ENCODE results near the gene NCL. TPM values are rescaled to one million over a fixed set of nuclear protein-coding genes. Genes with fewer than 3 reads are reported as not detected.

NCL gene
- total and polyA plus RNA-seq, 9 donors = 111 to 724 (median 509) TPM

GRCh38 chr2:231460073-231460835 lies 4.0 kb downstream of the NCL start:
- Histone ChIP-seq H3K4me3 (no peak overlapping the region), H3K9me3 (no peaks in the 10 kb centered on the region), H3K27me3 (no peaks in the 10 kb centered on the region), H3K4me1 (ENCODE audit: insufficient read depth) (peaks cover 5% of the 10 kb centered on the region), H3K27ac (no peak overlapping the region), H3K36me3 (no peaks in the 10 kb centered on the region)
- 69 to 74% (median 70%) methylated on average over 13 of the region's 13 CpGs for WGBS, 3 donors
- TF ChIP-seq POLR2A (IDR thresholded peaks at IDR 0.05) = no peak
- no peak for TF ChIP-seq EP300 (IDR thresholded peaks at IDR 0.05)
- TF ChIP-seq CTCF (IDR thresholded peaks at IDR 0.05) = no peak
- intact Hi-C loops (cut with DNase I) = no loop called here
- no peak for DNase-seq

GRCh38 chr2:231458368-231458767 lies 5.9 kb downstream of the NCL start:
- no peak for DNase-seq
- Histone ChIP-seq H3K36me3 (no peaks in the 10 kb centered on the region), H3K4me3 (no peak overlapping the region), H3K4me1 (ENCODE audit: insufficient read depth) (peaks cover 5% of the 10 kb centered on the region), H3K9me3 (no peaks in the 10 kb centered on the region), H3K27me3 (no peaks in the 10 kb centered on the region), H3K27ac (no peak overlapping the region)
- TF ChIP-seq CTCF (IDR thresholded peaks at IDR 0.05) (no peak), EP300 (IDR thresholded peaks at IDR 0.05) (no peak), POLR2A (IDR thresholded peaks at IDR 0.05) (no peak)
- intact Hi-C loops (cut with DNase I) = no loop called here
- 90 to 92% (median 91%) methylated on average over 6 of the region's 6 CpGs for WGBS, 3 donors

GRCh38 chr2:231457101-231457500 lies 7.2 kb downstream of the NCL start:
- no peak for TF ChIP-seq CTCF (IDR thresholded peaks at IDR 0.05)
- no peak for TF ChIP-seq POLR2A (IDR thresholded peaks at IDR 0.05)
- no peak for TF ChIP-seq EP300 (IDR thresholded peaks at IDR 0.05)
- WGBS, 3 donors = 49 to 76% (median 69%) methylated on average over 4 of the region's 4 CpGs
- Histone ChIP-seq H3K36me3 (no peaks in the 10 kb centered on the region), H3K4me1 (ENCODE audit: insufficient read depth) (no peaks in the 10 kb centered on the region), H3K9me3 (no peaks in the 10 kb centered on the region), H3K27ac (no peak overlapping the region), H3K4me3 (no peak overlapping the region), H3K27me3 (no peaks in the 10 kb centered on the region)
- intact Hi-C loops (cut with DNase I) = no loop called here
- DNase-seq = no peak

DNA sequence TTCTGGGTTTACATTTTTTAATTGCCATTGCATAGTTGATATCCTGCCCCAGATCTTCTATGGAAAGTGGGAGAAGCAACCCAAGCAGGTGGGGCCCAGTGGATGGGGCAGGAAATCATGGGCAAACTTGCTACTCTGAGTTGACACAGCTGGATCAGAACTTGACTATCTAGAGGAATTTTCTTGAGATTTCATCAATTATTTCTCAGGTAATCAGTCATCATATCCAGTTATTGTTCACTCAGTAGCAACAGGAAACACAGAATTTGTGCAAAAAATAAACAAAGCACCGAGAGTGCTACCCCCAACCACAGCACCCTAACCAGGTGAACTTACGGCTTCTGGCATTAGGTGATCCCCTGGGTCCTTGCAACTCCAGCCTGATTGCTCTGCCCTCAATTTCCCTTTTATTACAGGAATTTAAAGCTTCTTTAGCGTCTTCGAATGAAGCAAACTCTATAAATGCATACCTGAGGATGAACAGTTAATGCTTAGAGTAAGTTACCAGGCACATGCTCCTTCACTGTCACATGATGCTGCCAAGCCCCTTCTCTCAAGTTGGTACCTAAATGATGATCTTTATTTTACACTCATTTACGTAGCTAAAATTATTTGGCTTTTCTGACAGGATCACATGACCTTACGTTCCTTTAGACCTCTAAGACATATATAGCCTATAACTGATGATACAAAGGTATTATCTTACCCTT lies 7.8 kb downstream of the NCL start:
- H3K9me3 ChIP-seq = no peaks in the 10 kb centered on the region
- H3K36me3 ChIP-seq = no peaks in the 10 kb centered on the region
- no peak overlapping the region for H3K4me3 ChIP-seq
- WGBS, 3 donors = 71 to 79% (median 74%) methylated on average over 6 of the region's 6 CpGs
- intact Hi-C loops (cut with DNase I) = no loop called here
- no peaks in the 10 kb centered on the region for H3K27me3 ChIP-seq
- no peak overlapping the region for H3K27ac ChIP-seq
- no peaks in the 10 kb centered on the region for H3K4me1 ChIP-seq (ENCODE audit: insufficient read depth)
- no peak for TF ChIP-seq CTCF (IDR thresholded peaks at IDR 0.05)
- no peak for TF ChIP-seq POLR2A (IDR thresholded peaks at IDR 0.05)
- no peak for TF ChIP-seq EP300 (IDR thresholded peaks at IDR 0.05)
- DNase-seq = no peak

Measured in ovary (tissue), 9 donors.